Superior temporal gyrus (tissue), 1 donor: Measurements from ENCODE around the gene GPI.

Source experiments
- DNase-seq: peaks from one replicate; pipeline ENCODE4 v3.0.0-alpha.2; 2016; ENCODE audit errors: extremely low spot score

The GPI gene

DNA sequence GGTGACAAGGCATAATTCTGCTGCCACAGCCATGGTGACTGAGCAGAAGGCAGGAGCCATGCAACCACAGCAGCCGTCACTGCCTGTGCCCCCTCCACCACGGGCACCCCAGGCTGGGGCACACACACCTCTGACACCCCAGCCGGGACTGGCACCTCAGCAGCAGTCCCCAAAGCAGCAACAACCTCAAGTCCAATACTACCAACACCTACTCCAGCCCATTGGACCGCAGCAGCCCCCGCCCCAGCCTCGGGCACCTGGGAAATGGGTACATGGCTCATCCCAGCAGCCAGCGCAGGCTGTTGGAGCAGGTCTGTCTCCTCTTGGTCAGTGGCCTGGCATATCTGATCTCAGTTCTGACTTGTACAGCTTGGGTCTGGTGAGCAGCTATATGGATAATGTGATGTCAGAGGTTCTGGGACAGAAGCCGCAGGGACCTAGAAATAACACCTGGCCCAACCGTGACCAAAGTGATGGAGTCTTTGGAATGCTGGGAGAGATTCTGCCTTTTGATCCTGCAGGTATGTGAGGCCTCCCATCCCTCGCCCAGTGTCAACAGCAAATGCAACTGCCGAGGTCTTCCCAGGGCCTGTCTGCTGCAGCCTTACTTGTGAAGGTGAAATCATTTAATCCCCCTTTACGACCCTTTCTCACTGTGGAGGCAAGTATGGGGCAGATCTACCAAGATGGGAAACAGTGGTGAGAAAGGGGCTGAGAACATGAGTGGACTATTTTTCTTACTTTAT is 22.9 kb upstream of the GPI start:
- DNase-seq: no peak

GRCh38 chr19:34343751-34344150 is 21.2 kb upstream of the GPI start:
- DNase-seq: no peak

GRCh38 chr19:34345947-34346351 is 19.0 kb upstream of the GPI start:
- DNase-seq: peak; percentile 94

DNA sequence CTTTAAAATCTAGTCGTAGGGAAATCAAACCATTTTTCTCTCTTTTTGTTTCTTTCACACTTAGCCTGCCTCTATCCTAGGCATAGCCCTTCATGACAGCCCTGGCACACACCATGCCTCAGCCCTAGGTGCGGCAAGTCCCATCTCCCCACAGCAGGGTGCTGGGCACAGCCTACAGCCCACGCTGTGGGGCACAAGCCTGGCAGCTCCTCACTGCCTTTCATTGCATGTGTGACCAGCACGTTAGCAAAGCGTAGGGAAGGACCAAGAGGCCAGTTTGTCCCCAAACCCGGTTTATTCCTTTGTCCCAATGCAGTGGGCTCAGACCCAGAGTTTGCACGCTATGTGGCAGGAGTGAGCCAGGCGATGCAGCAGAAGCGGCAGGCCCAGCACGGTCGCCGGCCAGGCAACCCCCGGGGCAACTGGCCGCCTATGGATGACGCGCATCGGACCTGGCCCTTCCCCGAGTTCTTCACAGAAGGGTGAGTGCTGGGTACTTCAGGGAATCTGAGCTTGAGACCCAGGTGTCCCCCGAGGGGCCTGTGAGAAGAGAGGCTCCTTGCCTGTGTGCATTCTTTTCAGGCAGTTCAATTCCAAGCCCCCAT is 17.3 kb upstream of the GPI start:
- DNase-seq: no peak

- DNase-seq: no peak
These were observed 16.0 kb upstream of the GPI start for GRCh38 chr19:34348899-34349487.

DNA sequence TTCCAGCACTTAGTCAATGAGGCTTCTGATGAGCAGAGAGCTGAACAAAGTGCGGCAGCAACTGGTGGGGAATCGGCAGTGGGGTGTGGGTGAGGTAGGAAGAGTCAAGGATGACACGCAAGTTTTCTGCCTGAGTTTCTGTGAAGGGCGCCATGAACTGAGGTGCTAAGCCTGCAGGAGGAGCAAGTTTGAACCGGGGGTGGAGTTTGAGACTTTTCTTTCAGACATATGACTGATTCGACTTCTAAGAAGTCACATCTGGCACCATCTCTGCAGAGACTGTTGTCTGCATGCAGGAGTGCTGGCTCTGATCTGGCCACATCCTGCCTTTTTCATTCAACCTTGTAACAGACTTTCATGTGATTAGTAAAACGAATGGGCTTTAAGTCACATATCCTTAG is 14.8 kb upstream of the GPI start:
- no peak for DNase-seq

GRCh38 chr19:34351382-34351826 is 13.6 kb upstream of the GPI start:
- no peak for DNase-seq

- no peak for DNase-seq
These were observed 11.4 kb upstream of the GPI start for GRCh38 chr19:34353546-34353945.

DNA sequence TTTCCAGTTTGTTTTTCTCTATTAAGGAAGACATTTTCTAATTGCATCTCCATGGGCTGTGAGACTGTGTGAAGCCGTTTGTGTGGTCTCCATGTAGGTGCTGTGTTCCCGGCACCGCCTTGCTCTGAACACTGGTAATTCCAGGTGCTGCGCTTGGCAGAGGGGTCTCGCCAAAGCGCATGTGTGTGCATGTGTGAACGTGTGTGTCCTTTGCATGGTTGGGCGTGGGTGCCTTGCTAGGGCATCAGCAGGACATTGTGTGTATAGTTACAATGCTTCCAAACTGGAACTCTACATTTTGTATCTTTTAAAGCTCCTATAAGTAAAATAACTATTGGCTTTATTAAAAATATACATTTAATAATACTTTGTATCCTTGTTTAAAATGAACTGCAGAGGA is 9.8 kb upstream of the GPI start:
- DNase-seq: no peak

DNA sequence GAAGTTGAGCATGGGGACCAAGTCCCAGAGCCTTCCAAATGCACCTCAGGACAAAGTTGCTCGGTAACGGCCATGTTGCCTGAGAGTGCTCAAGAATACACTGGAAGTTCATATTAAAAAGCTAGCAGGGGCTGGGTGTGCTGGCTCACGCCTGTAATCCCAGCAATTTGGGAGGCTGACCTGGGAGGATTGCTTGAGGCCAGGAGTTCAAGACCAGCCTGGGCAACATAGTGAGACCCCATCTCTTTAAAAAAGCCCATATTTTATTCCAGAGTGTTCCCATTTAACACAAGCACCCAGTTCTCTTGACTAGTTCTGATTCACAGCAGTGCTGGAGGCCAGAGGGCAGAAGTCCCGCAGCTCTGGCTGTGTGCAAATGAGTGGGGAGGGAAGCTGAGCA is 8.1 kb upstream of the GPI start:
- no peak for DNase-seq

DNA sequence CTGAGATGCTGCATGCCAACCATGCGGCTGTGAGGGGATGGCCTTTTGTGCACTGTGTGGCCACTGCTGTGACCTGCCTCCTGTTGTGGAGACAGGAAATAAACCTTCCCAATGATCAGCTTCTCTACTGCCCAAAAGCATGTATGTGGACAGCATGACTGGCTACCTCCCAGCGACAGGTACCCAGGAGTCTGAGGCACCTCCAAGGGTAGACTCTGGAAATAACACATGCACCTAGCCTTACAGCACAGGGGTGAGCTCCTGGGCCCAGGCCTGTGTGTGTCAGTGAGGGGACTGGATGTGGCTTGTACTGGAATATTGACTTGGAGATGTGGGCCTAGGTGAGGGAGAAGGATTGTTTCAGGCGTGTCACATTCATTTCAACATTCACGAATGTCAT is 7.6 kb upstream of the GPI start:
- DNase-seq: no peak

DNA sequence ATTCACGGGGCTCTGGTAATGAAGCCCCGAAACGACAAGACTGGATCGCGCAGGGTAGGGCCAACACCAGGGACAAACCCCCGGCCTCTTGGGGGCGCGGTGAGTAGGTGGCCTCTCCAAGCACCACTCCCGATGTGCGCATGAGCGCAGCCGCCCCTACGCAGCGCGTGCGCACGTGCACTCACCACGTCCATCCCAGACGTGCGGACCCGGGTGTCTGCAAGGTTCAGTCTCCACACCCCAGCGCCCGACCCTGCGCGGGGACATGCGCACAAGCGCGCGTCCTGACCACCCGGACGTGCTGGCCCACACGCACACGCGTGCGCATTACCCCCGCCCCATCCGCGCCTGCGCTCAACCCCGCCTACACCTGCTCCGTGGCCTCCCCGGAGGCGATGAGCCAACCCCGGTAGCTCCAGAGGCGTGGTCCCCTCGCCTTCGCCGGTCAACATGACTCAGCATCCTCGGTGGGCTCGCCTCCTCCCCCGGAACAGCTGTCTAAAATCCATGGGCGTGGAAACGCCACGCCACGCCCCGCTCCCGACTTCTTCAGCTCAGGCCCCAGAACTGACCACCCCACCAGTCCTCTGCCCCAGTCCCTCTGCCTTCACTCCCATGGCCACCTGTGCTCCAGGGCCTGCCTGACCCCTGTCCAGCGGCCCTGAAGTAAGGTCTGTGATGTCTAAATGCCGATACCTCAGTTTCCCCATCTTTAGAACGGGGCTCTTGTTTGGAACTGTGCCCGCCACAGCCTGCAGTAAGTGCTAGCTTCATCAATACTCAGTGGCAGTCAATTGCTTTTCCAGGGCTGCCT is 5.6 kb upstream of the GPI start:
- DNase-seq: peak; percentile 90

- DNase-seq: no peak
These were observed 5.1 kb upstream of the GPI start for GRCh38 chr19:34359954-34360315.

DNA sequence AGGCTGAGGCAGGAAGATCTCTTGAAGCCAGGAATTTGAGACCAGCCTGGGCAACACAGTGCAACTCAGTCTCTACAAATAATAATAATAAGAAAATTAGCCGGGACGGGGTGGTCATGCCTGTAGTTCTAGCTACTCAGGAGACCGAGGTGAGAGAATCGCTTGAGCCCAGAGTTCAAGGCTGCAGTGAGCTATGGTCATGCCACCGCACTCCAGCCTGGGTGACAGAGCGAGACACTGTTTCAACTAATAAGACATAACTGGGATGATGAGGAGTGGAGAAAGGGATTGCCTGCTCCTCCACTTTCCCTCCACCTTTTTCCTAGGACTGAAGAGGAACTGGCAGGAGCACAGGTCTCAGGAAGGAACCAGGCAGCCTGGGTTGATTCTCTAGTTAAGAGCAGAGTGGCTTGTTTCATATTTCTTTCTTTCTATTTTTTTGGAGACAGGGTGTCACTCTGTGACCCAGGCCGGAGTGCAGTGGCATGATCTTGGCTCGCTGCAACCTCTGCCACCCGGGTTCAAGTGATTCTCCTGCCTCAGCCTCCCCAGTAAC is 4.6 kb upstream of the GPI start:
- no peak for DNase-seq

- DNase-seq: no peak
These were observed 2.3 kb upstream of the GPI start for GRCh38 chr19:34362679-34363069.

DNA sequence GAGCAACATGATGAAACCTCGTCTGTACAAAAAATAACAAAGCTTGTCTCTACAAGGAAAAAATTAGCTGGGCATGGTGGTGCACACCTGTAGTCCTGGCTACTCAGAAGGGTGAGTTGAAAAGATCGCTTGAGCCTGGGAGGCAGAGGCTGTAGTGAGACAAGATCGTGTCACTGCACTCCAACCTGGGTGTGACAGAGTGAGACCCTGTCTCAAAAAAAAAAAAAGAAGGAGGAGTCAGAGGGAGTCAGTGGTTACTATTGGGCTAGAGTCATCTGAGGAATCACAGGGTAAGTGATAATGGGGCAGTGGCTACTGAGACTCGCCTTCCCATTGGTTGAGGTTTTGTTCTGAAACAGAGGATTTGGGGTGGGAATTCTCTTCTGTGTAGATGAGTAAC is 1.9 kb upstream of the GPI start:
- DNase-seq: no peak

- no peak for DNase-seq
These were observed 1.1 kb upstream of the GPI start for GRCh38 chr19:34363930-34364329.

GRCh38 chr19:34364462-34364829 is 550 bp upstream of the GPI start:
- no peak for DNase-seq

DNA sequence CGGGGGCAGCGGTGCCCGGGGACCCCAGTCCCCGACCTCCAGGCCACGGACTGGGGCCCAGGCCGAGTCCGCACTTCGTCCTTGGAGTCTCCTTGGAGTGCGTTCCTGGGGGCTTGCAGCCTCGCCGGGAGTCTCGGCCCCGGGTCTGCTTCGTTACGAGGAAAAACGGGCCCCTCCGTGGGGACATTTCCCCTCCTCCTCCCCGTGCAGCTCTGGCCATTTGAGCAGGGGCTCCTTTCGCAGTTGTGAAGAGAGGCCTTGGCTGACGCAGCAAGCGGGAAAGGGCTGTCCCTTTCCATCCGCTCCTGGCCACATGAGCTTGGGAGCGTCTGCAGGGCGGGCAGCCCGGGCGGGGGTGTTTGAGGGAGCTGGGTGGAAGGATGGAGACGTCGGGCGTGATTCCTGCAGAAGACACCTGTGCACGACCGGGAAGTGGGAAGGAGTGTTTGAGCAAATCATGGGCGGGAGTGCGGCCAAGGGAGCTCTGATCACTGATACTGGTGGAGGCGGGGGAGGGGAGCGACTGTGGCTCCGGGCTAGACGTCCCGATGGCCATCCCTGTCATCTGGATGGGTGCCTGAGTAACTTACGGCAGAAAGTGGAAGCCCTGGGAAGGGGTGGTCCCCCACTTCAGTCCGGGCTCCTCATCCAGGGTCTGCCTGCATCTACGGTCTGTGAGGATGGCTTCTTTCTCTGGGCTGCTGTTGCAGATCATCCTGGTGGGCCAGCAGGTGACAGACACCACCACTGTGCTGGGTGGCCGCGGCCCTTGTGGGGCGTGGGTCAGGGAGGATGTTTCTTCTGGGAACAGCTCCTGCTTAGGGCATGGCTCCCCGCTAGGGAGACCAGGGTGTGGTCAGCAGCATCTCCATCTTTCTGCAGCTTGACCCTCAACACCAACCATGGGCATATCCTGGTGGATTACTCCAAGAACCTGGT is 736 bp downstream of the GPI start:
- no peak for DNase-seq

GRCh38 chr19:34366738-34367623 is 2.0 kb downstream of the GPI start:
- no peak for DNase-seq
